ENCODE results near the gene SLC5A2. TPM values are rescaled to one million over a fixed set of nuclear protein-coding genes. Genes with fewer than 3 reads are reported as not detected.

The SLC5A2 gene
- total RNA-seq, 4 donors from 2014 or later, result 1.1 to 1.4 TPM; not detected in 2

- Histone ChIP-seq H3K9me3 (no peaks in the 10 kb centered on the region), H3K27ac (no peak overlapping the region), H3K4me1 (peaks cover 18% of the 10 kb centered on the region), H3K36me3 (no peaks in the 10 kb centered on the region), H3K4me3 (no peak overlapping the region), H3K27me3 (peaks cover 34% of the 10 kb centered on the region)
- WGBS, result 83% methylated on average over 5 of the region's 5 CpGs
- DNase-seq (ENCODE audit: low spot score in 2 of 2), result no peak
- no peak for TF ChIP-seq POLR2AphosphoS5 (IDR thresholded peaks at IDR 0.05)
- no peak for TF ChIP-seq POLR2A (IDR thresholded peaks at IDR 0.05)
- no peak for TF ChIP-seq CTCF (IDR thresholded peaks at IDR 0.05)
- TF ChIP-seq EP300 (IDR thresholded peaks at IDR 0.05), result no peak
Observed at GRCh38 chr16:31530405-31530804, 47.5 kb downstream of the SLC5A2 start.

- Histone ChIP-seq H3K4me1 (peaks cover 18% of the 10 kb centered on the region), H3K36me3 (no peaks in the 10 kb centered on the region), H3K27ac (no peak overlapping the region), H3K4me3 (no peak overlapping the region), H3K27me3 (peaks cover 35% of the 10 kb centered on the region), H3K9me3 (no peaks in the 10 kb centered on the region)
- WGBS, result 100% methylated on average over 1 of the region's 1 CpG
- DNase-seq (ENCODE audit: low spot score in 2 of 2), result no peak
- TF ChIP-seq EP300 (IDR thresholded peaks at IDR 0.05) (no peak), CTCF (IDR thresholded peaks at IDR 0.05) (no peak), POLR2A (IDR thresholded peaks at IDR 0.05) (no peak), POLR2AphosphoS5 (IDR thresholded peaks at IDR 0.05) (no peak)
Observed at GRCh38 chr16:31531096-31531495, 48.2 kb downstream of the SLC5A2 start.

- 83% methylated on average over 2 of the region's 2 CpGs for WGBS
- H3K4me3 ChIP-seq, result no peak overlapping the region
- H3K9me3 ChIP-seq, result no peaks in the 10 kb centered on the region
- no peak overlapping the region for H3K27ac ChIP-seq
- H3K4me1 ChIP-seq, result peaks cover 19% of the 10 kb centered on the region
- TF ChIP-seq POLR2A (IDR thresholded peaks at IDR 0.05), result no peak
- DNase-seq (ENCODE audit: low spot score in 2 of 2), result no peak
- H3K27me3 ChIP-seq, result peaks cover 37% of the 10 kb centered on the region
- no peaks in the 10 kb centered on the region for H3K36me3 ChIP-seq
Observed at GRCh38 chr16:31532120-31532519, 49.2 kb downstream of the SLC5A2 start.

- H3K27ac ChIP-seq, result no peak overlapping the region
- TF ChIP-seq POLR2AphosphoS5 (IDR thresholded peaks at IDR 0.05), result no peak
- TF ChIP-seq EP300 (IDR thresholded peaks at IDR 0.05), result no peak
- no peak for TF ChIP-seq POLR2A (IDR thresholded peaks at IDR 0.05)
- no peak for TF ChIP-seq CTCF (IDR thresholded peaks at IDR 0.05)
- WGBS, result 81% methylated on average over 4 of the region's 4 CpGs
- peaks cover 26% of the 10 kb centered on the region for H3K4me1 ChIP-seq
- H3K27me3 ChIP-seq, result peaks cover 45% of the 10 kb centered on the region
- H3K4me3 ChIP-seq, result no peak overlapping the region
- DNase-seq (ENCODE audit: low spot score in 2 of 2), result no peak
- no peaks in the 10 kb centered on the region for H3K36me3 ChIP-seq
- H3K9me3 ChIP-seq, result no peaks in the 10 kb centered on the region
Observed at GRCh38 chr16:31532896-31533295, 50.0 kb downstream of the SLC5A2 start.

- WGBS, result 54% methylated on average over 9 of the region's 9 CpGs
- Histone ChIP-seq H3K27me3 (peaks cover 29% of the 10 kb centered on the region), H3K36me3 (no peaks in the 10 kb centered on the region)
Observed at GRCh38 chr16:31535737-31536136, 52.8 kb downstream of the SLC5A2 start.

GRCh38 chr16:31536804-31537361, 54.0 kb downstream of the SLC5A2 start:
- no peak for DNase-seq (ENCODE audit: low spot score in 2 of 2)
- no peaks in the 10 kb centered on the region for H3K9me3 ChIP-seq
- H3K27ac ChIP-seq, result no peak overlapping the region
- no peak for TF ChIP-seq POLR2A (IDR thresholded peaks at IDR 0.05)
- TF ChIP-seq EP300 (IDR thresholded peaks at IDR 0.05), result no peak
- TF ChIP-seq CTCF (IDR thresholded peaks at IDR 0.05), result no peak
- TF ChIP-seq POLR2AphosphoS5 (IDR thresholded peaks at IDR 0.05), result no peak
- H3K4me1 ChIP-seq, result peaks cover 8% of the 10 kb centered on the region
- H3K27me3 ChIP-seq, result peaks cover 29% of the 10 kb centered on the region
- peak overlapping the region; percentile 44 for H3K4me3 ChIP-seq
- H3K36me3 ChIP-seq, result no peaks in the 10 kb centered on the region
- 77% methylated on average over 19 of the region's 21 CpGs for WGBS

More at GRCh38 chr16:31535737-31536136, 52.8 kb downstream of the SLC5A2 start:
- no peaks in the 10 kb centered on the region for H3K9me3 ChIP-seq
- DNase-seq (ENCODE audit: low spot score in 2 of 2), result no peak
- H3K4me3 ChIP-seq, result no peak overlapping the region
- H3K27ac ChIP-seq, result no peak overlapping the region
- peaks cover 8% of the 10 kb centered on the region for H3K4me1 ChIP-seq
- TF ChIP-seq POLR2AphosphoS5 (IDR thresholded peaks at IDR 0.05) (no peak), EP300 (IDR thresholded peaks at IDR 0.05) (no peak)
